HG02678 (cell line): ENCODE results near the gene XRCC3.

Source experiments
- ATAC-seq: cut with Tn5 transposase; IDR thresholded peaks from one replicate; pipeline ENCODE4 v1.9.1; 2021; ENCODE audit warnings: mild to moderate bottlenecking, moderate library complexity; ENCODE audit not compliant: unreplicated experiment

Gene XRCC3

DNA sequence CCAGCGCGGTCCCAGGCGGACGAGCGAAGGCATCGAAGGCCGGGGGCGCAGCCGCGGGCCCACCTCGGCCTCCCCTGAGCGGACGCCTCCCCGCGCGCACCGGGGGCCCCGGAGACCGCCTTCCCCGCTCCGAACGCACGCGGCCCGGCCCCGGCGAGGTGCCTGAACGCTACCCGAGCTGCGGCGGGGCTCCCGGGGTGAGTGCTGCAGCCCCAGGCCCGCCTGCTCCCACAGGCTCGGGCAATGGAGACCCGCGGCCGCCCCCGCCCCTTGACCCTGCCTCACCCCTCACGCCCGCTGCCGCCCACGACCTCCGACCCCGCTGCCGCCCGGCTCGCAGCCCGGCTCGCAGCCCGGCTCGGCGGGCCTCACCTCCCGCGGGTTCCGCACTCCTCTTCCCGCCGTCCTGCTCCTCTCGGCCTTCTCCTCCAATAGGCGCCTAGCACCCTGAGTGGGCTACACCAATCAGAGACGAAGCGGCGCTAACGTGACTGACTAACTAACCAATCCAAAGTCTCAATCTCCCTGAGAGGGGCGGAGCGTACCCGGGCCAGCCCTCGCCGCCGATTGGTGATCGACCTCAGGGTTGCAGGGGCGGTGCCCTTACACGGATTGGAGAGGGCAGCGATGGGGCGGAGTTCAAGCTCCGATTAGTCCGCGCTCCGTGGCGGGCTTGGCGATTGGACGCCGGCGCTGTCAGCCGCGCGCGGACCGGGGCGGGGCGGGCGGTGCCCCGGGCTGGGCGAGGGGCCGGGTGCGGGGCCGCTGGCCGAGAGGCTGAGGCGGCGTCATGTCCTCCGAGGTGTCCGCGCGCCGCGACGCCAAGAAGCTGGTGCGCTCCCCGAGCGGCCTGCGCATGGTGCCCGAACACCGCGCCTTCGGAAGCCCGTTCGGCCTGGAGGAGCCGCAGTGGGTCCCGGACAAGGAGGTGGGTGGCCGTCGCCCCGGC is at the start of gene XRCC3, which contains the start of gene ZFYVE21:
Gene XRCC3 (minus strand): TSS at position 400 of the 949 bp plus-strand sequence. CDS start 4,364 bp downstream, outside the sequence.
Gene ZFYVE21 (plus strand): TSS at position 759 of the 949 bp plus-strand sequence. CDS start 32 bp downstream, at position 791.
- peak; percentile 92 for ATAC-seq

DNA sequence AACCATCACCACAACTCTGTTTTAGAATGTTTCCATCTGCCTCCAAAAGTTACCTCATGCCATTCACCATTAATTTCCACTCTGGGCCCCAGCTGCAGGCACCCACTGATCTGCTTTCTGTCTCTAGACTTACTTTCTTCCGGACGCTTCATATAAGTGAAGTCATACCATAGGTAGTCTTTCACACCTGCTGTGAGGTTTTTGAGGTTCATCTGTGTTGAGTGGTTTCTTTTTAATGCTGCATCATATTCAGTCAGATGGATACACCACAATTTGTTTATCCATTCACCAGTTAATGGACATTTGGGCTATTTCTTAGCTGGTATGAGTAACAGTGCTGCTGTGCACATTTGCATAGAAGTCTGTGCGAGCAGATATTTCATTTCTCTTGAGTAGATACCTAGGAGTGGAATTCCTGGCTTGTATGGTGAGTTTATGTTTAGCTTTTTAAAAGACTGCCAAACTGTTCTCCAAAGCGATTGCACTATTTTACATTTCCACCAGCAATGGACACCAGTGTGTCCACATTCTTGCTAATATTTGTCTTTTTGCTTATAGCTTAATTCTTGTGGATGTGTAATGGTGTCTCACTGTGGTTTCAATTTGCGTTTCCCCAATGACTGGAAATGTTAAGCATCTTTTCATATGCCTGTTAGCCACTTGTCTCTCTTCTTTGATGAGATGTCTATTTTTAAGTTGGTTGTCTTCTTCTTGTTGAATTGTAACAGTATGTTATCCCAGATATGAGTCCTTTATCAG is 48.7 kb upstream of the XRCC3 start:
- peak; percentile 74 for ATAC-seq

DNA sequence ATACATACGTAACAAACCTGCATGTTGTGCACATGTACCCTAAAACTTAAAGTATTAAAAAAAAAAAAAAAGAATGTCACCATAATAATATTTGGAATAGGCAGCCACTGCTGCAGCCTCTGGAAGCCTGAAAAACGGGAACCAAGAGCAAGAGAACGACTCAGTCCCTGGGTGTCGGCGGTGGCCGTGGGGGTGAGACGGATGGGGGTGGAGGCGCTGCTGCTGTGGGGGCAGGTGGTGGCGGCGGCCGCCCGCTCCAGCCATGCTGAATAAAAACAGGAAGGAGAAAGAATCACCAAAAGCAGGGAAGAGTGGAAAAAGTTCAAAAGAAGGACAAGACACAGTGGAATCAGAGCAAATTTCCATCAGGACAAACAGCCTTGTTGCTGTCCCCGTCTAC is 47.3 kb upstream of the XRCC3 start:
- no peak for ATAC-seq

DNA sequence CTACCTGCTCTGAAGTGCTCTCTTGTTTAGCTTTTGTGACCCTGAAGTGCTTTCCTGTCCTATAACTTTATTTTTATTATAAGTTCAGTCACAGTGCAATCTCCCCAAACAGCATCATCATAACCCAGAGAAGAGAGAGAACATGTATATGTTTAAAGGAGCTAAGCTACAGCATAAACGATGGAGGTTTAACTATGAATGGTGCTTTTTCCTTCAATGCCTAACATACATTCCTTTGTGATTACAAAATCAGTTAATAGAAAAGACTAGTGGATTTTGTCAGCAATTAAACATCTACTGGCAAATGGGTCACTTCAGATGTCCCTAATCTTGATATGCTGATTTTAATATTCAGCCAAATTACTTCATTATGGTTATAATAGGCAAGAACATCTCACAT is 46.8 kb upstream of the XRCC3 start:
- no peak for ATAC-seq

DNA sequence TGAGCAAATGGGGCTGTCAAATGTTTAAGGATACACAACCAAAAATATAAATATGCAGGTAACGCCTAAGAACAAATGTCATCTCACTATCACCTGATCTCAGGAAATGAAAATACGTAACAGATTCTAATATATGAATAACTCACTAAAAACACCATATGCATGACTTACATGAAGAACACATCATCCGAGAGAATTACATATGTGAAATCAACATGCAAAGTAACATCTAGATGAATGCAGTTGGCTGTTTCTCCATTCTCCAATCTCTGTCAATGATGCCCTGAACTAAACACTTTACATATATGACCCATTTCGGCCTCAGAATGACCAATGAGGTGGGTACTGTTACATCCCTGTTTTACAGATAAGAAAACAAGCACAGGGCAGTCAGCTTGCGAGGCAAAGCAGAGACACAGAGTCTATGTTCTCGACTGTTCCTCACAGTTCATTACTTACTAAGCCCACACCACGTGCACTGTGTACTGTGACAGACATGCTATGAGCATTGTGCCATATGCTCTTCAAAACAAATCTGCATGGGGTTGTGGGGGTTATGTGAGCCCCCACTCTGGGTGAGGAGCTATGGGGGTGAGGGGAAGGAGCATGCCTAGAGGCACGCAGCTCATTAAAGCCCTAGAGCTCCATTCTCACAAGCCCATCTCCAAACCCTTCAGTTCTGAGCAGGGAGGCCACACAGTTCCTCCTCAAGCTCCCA is 43.0 kb upstream of the XRCC3 start:
- ATAC-seq, result no peak

DNA sequence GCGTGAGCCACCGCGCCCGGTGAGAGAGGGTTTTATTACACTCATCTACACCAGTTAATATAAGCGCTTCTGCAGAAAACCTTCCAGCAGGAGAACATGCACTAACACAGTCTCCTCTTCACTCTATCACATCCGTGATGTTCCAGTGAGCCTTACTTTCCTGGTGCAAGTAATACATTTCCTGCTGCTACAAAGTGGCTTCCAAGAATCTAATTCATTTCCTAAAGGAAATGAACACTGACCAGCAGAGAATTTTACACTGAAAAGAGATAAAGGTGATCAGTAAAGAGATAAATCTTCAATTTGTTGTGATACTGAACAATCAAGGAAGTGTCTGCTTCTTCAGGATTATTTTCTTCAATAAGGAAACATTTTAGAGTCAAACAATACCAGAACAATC is 39.8 kb upstream of the XRCC3 start:
- ATAC-seq, result no peak

DNA sequence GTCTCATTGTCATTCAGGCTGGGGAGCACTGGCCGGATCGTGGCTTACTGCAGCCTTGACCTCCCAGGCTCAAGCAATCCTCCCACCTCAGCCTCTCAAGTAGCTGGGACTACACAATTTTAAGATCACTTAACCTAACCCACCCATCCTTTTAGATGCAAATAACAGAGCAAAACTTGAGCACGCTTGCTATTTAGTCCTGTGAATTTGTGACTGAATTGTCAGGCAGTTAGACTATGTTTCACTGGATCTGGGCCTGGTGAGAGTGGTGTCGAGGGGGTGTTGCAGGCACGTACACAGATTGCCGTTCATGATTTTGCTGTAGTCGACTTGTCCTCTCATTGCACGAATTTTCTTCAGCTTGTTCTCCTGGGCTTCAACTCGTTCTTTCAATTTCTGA is 38.5 kb upstream of the XRCC3 start:
- ATAC-seq, result no peak

DNA sequence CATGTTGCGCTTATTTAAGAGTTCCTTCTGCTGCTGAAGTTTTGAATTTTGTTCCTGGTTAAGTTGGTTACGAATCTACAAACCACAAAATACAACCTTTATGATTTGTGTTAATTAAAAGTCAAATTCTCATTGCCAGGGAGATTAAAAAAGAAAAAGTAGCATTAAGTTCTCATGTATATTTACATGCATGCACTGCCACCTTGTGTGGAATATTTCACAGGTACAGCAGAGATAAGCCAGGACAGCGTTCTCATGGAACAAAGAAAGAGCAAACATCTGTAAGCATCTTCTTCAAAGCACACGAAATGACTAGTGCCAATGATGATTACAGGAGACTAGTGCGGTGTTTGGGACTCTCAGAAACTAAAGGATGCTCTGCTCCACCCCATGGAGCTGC is 34.6 kb upstream of the XRCC3 start:
- ATAC-seq, result no peak

DNA sequence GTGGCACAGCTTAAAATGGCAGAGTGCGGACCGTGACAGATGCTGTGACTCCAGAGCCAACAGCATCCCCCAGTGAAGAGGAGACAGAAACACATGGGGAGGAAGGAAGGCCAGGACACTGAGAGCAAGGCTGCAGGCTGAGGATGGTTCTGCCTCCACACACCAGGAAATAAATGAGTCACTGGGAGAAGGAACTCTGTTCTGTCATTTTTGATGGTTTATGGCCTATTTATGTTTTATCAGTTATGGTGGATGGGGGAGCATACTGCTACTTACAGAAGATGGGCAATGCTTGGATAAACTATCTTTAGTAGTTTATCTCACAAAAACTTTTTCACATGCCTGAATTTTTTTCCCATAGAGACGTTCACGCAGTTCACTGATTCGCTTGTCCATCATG is 34.2 kb upstream of the XRCC3 start:
- ATAC-seq, result no peak

DNA sequence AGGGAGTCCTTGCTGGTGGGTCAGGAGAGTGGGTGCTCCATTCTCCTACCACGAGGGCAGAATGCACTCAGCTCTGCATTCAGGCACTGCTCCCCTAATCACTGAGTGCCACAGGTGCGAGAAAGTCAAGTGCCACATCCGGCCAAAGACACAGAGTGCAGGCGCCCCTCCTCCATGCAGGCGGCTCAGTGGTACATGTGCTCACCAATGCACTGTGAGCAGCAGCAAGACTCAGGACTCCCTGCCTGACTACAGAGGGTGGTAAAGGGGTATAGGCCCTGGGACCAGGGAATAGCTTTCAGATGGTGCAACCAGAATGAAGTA is 33.2 kb upstream of the XRCC3 start:
- ATAC-seq, result no peak

DNA sequence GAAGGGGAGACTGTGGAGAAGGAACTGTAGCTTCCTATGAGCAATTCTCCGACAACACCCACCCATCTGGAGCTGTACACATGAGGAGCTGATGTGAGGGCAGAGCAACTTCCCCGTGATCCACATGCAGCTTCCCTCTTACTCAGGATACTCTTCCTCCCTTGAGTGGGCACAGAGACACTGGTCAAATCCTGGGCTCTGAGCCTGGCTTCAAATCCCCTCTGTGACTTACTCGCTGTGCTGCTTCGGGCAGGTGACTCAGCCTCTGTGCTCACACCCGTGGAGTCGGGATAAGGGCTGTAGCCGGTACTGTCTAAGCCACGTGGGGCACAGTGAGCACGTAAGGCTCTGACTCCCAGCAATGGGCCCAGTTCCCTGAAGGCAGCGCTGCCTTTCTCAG is 31.4 kb upstream of the XRCC3 start:
- no peak for ATAC-seq

DNA sequence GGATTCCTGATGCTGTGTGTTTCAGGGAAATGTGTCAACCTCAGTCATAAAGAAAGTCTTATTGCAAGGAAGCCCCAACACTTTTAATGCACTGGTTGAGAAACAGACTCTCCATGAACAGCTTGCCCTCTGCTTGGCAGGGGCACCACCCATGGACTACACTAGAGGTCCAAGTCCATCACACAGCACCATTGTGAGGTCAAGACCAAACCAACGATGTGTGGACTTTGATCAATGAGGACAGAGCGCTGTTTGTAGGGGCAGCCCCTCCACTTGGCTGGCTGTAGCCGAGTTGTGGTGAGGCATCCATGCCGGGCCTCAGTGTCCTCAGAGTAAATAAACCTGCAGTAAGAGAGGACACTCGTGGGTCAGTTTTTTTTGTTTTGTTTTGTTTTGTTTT is 30.2 kb upstream of the XRCC3 start:
- ATAC-seq, result no peak

DNA sequence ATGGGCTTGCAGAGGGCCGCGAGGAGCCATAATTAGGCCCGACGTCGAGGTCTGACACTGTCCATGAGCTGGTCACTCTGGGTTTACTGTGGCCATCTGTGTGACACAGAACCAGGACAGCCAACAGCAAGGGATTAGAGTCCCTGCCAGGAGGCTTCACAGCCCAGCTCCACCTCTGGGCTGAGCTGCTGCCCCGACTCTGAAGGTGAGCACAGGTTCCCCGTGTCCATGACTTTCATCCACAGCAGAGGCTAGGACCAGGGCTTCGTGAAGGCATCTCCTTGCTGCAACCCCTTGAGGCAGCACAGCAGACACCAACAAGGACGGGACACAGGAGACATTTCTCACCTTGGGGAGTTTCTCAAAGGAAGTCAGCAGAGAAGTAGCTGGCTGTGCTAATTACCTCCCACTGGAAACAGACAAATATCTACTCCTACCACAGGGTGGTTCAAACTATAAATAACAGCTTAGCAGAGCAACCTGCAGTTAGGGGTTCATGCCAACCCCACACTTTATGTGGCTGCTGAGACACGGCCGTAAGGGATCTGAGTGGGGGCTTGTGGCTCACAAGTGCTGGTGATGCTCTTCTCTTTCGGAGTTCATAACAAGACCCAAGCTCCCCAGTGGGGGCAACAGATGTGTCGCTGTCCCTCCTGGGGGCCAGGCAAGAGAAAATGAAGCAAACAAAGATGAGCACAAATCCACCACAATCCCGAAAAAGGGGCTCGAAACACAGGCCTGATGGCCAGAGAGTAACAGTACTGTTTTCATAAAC is 29.6 kb upstream of the XRCC3 start:
- ATAC-seq, result no peak

DNA sequence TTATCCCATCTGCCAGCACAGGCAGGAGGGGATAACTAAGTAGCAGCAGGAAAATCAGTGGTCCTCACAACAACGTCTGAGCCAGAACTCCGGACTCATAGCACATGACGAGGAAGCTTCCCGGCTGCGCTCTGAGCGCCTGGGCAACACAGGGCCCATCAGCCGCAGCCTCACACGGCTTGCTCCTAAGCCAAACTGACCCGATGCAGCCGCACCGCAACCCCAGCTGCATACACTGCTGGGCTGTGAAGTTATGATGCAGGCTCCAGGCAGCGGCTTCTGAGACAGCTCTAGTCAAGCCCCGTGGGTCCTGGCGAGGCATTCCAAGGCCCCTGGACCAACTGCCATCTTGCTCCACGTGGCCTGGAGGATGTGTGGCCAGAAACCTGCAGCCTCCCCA is 28.4 kb upstream of the XRCC3 start:
- no peak for ATAC-seq

DNA sequence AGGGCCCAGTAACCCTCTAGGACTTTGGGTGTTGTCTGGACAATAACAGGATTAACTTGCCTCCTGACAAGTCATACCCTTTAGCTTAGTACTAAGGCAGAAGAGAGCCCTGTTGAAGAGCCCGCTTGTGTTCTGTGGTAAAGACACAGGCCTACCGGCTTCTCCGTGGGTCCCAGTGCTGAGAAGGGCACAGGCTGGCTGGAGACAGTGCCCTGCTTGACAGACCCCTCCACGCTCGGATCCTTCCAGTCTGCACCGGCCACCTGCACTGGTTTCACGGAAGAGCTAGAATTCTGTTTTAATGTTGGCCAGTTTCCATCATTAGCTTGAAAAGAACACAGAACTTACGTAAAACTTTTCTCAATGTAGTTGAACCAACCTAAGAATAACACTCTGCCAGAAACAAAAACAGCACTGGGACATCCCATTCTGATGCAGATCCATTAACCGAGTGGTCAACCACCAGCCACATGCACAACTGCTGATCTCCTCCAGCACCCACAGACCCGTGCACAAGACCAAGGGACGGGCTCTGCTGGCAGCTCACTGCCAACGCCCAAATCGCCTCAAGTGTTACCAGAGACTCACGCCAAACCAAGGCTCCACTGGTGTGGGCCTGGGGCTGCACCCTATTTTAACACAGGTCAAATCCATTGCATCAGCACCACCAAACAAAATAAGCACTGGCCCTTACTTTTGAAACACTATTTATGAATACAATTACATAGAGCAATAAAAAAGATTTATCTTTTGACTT is 27.4 kb upstream of the XRCC3 start:
- no peak for ATAC-seq

DNA sequence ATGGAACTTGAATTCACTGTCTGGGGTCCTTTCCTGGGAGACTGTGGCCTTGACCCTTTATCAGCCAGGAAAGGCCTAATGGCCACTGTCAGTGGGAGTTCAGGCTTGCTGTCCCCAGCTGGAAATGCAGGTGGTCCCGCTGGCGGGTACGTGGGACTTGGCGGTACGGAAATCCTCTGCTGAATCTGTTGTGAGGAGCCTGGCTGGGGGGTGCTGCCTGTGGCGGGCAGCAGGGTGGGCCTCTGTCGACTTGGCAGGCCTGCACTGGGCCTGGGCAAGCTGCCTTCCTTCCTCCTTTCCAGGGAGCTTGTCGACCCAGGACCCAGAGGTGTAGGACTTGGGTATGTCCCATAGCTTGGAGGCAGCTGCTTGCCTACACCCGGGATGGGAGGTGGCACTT is 26.6 kb upstream of the XRCC3 start:
- ATAC-seq, result no peak

DNA sequence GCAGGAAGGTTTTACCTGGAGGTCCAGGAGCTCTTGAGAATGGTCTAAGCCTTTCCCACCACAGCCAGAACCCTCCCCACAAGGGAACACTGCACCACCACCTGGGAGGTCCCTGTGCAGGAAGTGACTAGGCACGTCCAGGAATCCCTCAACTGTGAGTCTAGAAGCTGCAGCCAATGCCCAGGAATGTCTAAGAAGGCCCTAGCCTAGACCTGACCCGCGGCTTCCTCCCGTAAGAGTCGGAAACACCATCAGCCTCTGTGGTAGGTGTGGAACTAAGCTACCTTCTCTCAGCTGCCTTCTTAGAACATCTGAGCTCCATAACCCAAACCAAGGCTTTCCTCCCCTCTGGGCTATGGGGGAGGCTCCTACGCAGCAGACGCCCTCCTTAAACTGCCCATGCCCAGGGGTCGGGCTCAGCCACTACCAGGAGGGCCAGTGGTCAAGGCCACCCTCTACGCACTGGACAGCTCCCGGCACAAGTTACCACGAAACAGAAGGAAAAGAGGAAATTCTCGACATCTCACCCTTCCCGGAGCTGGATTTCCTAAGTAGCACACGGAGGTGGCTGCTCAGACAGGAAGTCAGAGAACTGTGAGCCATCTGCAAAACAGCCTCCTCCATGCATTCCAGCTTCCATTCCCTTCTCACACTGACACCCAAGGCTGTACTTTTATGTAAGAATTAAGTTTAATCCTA is 25.9 kb upstream of the XRCC3 start:
- ATAC-seq, result no peak

DNA sequence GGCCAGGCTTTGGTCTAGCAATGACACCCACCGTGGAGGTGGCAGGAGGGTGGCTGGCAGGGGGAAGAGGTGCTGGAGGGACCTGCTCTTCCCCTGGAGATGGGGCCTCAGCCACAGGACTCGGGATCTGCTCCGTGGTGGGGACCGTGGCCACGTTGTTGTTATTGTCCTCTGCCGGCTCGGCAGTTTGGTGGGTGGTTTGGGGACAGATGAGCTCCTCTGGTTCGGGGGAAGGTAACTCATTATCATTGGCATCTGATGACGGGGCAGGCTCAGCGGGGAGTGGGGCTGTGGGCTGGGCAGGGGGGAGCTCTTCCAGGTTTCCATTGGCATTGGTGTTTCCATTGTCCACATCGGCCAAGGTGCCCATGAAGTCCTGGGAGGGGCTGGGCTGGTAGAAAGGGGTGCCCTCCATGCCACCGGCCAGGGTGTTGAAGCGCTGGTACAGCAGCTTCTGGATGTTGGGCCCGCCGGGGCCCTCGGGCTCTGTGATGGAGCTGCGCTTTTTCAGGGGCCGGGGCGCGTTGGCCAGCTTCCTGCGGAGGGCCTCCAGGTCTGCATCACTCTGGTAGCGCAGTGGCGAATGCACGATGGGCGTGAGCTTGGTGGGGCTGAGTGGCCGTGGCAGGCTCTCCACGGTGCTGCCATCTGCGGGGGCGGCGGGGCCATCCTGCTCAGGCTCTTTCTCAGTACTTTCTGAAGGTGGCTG is 24.7 kb upstream of the XRCC3 start:
- no peak for ATAC-seq

DNA sequence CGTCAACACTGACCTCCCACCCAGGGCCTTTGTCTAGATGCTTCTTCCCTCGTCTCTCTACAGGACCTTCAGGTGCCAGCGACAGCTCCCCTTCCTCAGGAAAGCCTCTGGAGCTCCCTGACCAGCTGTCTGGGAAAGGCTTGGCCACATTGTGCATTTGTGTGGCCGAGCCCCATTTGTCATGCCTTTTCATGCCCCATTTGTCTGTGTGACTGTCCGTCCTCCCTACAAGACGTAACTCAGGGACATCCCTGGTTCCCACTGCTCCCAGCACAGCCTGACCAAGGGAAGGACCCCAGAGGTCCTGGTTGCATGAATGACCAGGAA is 24.2 kb upstream of the XRCC3 start:
- ATAC-seq, result no peak
